K562 (cell line): ENCODE data around the gene ERGIC1. TPM values are rescaled to one million over a fixed set of nuclear protein-coding genes. Genes with fewer than 3 reads are reported as not detected.

Experiments used
- ATAC-seq: fragments of 200-7000 bp; cut with Tn5 transposase; 3 replicates; pipeline ENCODE4 v1.9.1; 2020; ENCODE audit warnings: moderate library complexity
- BruUV-seq: library from RNA; stranded (reverse); fragments of 400-500 nt; replicated peaks from 2 replicates; lab custom pipeline; 2021; lab: Mats Ljungman, UMichigan
- CTCF ChIA-PET: fragments of 300-600 bp; formaldehyde crosslinking; extraction: SDS; loops from one replicate; lab custom pipeline; 2021; ENCODE audit warnings: low intra/inter-chr PET ratio; lab: Yijun Ruan, JAX
- POLR2A ChIA-PET: fragments of 300-600, 350-650 bp; sonication (Branson Sonifier 250); formaldehyde crosslinking; extraction: SDS; loops from one replicate; lab custom pipeline; 2021; ENCODE audit warnings: antibody characterized with exemption, inconsistent platforms; lab: Yijun Ruan, JAX
- DNase-seq, 4 experiments: peaks; one replicate each; pipeline versions ENCODE4 v3.0.0 to v3.0.0-alpha.2; 2011 to 2018; ENCODE audit warnings: low spot score in 3 of 4, mixed read lengths in 3 of 4; ENCODE audit errors: extremely low read depth in 1 of 4
- FAIRE-seq: peaks from 2 replicates; lab custom pipeline; 2011; peaks lifted over from hg19 to GRCh38; lab: Jason Lieb, UNC
- H2AFZ ChIP-seq: 2 replicates; pipeline ENCODE4 v1.6.0; 2011; ENCODE audit warnings: low read depth, low read length, control low read depth, inconsistent platforms
- H3K27ac ChIP-seq: fragments of 200-600 bp; 3 replicates; pipeline ENCODE4 v1.8.0; 2011; ENCODE audit warnings: low read depth, mild to moderate bottlenecking, control low read depth, inconsistent platforms, low read length, moderate library complexity, mixed read lengths; ENCODE audit errors: extremely low read depth
- H3K27me3 ChIP-seq, 2 experiments: fragments of 300-600 bp in 1 of 2; 2 replicates in 1 of 2; 3 replicates in 1 of 2; pipeline versions ENCODE4 v1.6.0 to v1.8.0; 2011; ENCODE audit warnings: inconsistent platforms in 2 of 2, low read length in 2 of 2, mild to moderate bottlenecking in 1 of 2, mixed read lengths in 1 of 2, moderate library complexity in 1 of 2; ENCODE audit not compliant: control insufficient read depth in 2 of 2, insufficient read depth in 2 of 2
- H3K36me3 ChIP-seq: fragments of 300-600 bp; 3 replicates; pipeline ENCODE4 v1.8.0; 2011; ENCODE audit warnings: mild to moderate bottlenecking, low read length, inconsistent platforms; ENCODE audit not compliant: control insufficient read depth, insufficient read depth
- H3K4me1 ChIP-seq, 2 experiments: fragments of 200-600 bp in 1 of 2; replicated peaks in 1 of 2; 2 replicates in 1 of 2; 3 replicates in 1 of 2; pipeline versions ENCODE4 v1.5.1 to v1.8.0; 2011; ENCODE audit warnings: inconsistent platforms in 2 of 2, low read length in 2 of 2, mild to moderate bottlenecking in 1 of 2, mixed read lengths in 1 of 2, moderate library complexity in 1 of 2; ENCODE audit not compliant: control insufficient read depth in 2 of 2, insufficient read depth in 2 of 2
- H3K4me2 ChIP-seq: 2 replicates; pipeline ENCODE4 v1.6.1; 2011; ENCODE audit warnings: low read length, control low read depth, inconsistent platforms, mixed read lengths; ENCODE audit not compliant: insufficient read depth
- H3K4me3 ChIP-seq: fragments of 200-600 bp; sonication (generic), shearing (Covaris generic); 2 replicates; pipeline ENCODE4 v1.5.1; 2016; ENCODE audit warnings: control low read depth, inconsistent platforms
- H3K79me2 ChIP-seq: fragments of 200-600 bp; 3 replicates; pipeline ENCODE4 v1.8.0; 2011; ENCODE audit warnings: low read length, inconsistent platforms; ENCODE audit not compliant: control insufficient read depth, insufficient read depth
- H3K9ac ChIP-seq, 2 experiments: 2 replicates each; pipeline versions ENCODE4 v1.6.0 to v1.6.1; 2011; ENCODE audit warnings: low read depth in 2 of 2, low read length in 2 of 2, control low read depth in 1 of 2, inconsistent platforms in 1 of 2, mild to moderate bottlenecking in 1 of 2, mixed read lengths in 1 of 2; ENCODE audit not compliant: insufficient read depth in 1 of 2
- H3K9me1 ChIP-seq: one replicate; pipeline ENCODE4 v1.6.0; 2011; ENCODE audit warnings: inconsistent platforms, mild to moderate bottlenecking, low read length, moderate library complexity; ENCODE audit not compliant: control insufficient read depth, insufficient read depth
- H3K9me3 ChIP-seq: replicated peaks from 2 replicates; pipeline ENCODE4 v1.5.1; 2011; ENCODE audit warnings: low read depth, low read length, inconsistent platforms; ENCODE audit not compliant: control insufficient read depth, insufficient read depth
- H4K20me1 ChIP-seq: replicated peaks from 2 replicates; pipeline ENCODE4 v1.6.1; 2011; ENCODE audit warnings: low read length, inconsistent platforms, mixed read lengths; ENCODE audit not compliant: control insufficient read depth, insufficient read depth
- ATF7 ChIP-seq: fragments of 450-650 bp; IDR thresholded peaks from 2 replicates; pipeline ENCODE4 v1.7.1; 2014; ENCODE audit warnings: mild to moderate bottlenecking, moderate library complexity
- HDAC2 ChIP-seq: fragments of 450-650 bp; IDR thresholded peaks from 2 replicates; pipeline ENCODE4 v1.6.1; 2016; ENCODE audit warnings: mild to moderate bottlenecking
- HMGN3 ChIP-seq: IDR thresholded peaks from 2 replicates; pipeline ENCODE4 v1.6.1; 2011; ENCODE audit warnings: borderline replicate concordance, low read depth, mild to moderate bottlenecking, mixed read lengths, low read length; ENCODE audit not compliant: insufficient read length; ENCODE audit errors: extremely low read depth
- JUNB ChIP-seq: fragments of 450-650 bp; formaldehyde crosslinking; conservative IDR thresholded peaks from 2 replicates; pipeline ENCODE4 v1.4.0; 2020; ENCODE audit warnings: mild to moderate bottlenecking
- L3MBTL2 ChIP-seq: fragments of 450-650 bp; IDR thresholded peaks from 2 replicates; pipeline ENCODE4 v1.6.1; 2016; ENCODE audit warnings: mild to moderate bottlenecking, moderate library complexity
- LEF1 ChIP-seq: fragments of 450-650 bp; IDR thresholded peaks from 2 replicates; pipeline ENCODE4 v1.6.1; 2016; ENCODE audit warnings: mild to moderate bottlenecking
- MXI1 ChIP-seq: IDR thresholded peaks from 2 replicates; pipeline ENCODE4 v1.6.1; 2011; ENCODE audit warnings: low read depth, mild to moderate bottlenecking, improper control_type of control experiment, low read length
- NR2C2 ChIP-seq, 2 experiments: fragments of 200-800 bp in 1 of 2; sonication (Bioruptor generic) in 1 of 2; sonication (generic) in 1 of 2; formaldehyde crosslinking in 1 of 2; IDR thresholded peaks; 2 replicates each; pipeline versions ENCODE4 v1.6.1 to v1.8.0; 2016 to 2022; ENCODE audit warnings: mild to moderate bottlenecking in 1 of 2, missing compliant biosample characterization in 1 of 2, missing genetic modification characterization in 1 of 2, missing genetic modification reagents in 1 of 2
- PTTG1 ChIP-seq: fragments of 450-650 bp; IDR thresholded peaks from 2 replicates; pipeline ENCODE4 v1.6.1; 2016; ENCODE audit warnings: low read depth, mild to moderate bottlenecking, missing genetic modification characterization, missing compliant biosample characterization
- RBBP5 ChIP-seq: fragments of 200-600 bp; sonication (generic); IDR thresholded peaks from 2 replicates; pipeline ENCODE4 v1.6.1; 2012; ENCODE audit warnings: borderline replicate concordance, mild to moderate bottlenecking, low read length, control low read depth, inconsistent platforms; ENCODE audit not compliant: insufficient read depth, poor library complexity, severe bottlenecking
- RBFOX2 ChIP-seq: fragments of 200-400 bp; formaldehyde crosslinking; IDR thresholded peaks from 2 replicates; pipeline ENCODE4 v1.6.1; 2017; ENCODE audit warnings: low read depth, mild to moderate bottlenecking, low read length, moderate library complexity
- RUNX1 ChIP-seq: sonication (generic); IDR thresholded peaks from 2 replicates; pipeline ENCODE4 v1.6.1; 2016; ENCODE audit warnings: antibody characterized with exemption, low read depth
- SMAD3 ChIP-seq: fragments of 450-650 bp; formaldehyde crosslinking; conservative IDR thresholded peaks from 2 replicates; pipeline ENCODE4 v1.4.0; 2020; ENCODE audit warnings: mild to moderate bottlenecking
- SNAPC5 ChIP-seq: fragments of 250-450 bp; sonication (Bioruptor Pico); IDR thresholded peaks from 2 replicates; pipeline ENCODE4 v1.8.0; 2021; ENCODE audit warnings: moderate library complexity, mild to moderate bottlenecking, inconsistent platforms
- USF2 ChIP-seq: sonication (generic); formaldehyde crosslinking; IDR thresholded peaks from 2 replicates; pipeline ENCODE4 v1.5.0; 2020; ENCODE audit warnings: missing genetic modification reagents
- ZBTB17 ChIP-seq: fragments of 450-650 bp; formaldehyde crosslinking; IDR thresholded peaks from 2 replicates; pipeline ENCODE4 v1.4.0; 2020; ENCODE audit warnings: mild to moderate bottlenecking
- ZBTB7A ChIP-seq: IDR thresholded peaks from 2 replicates; pipeline ENCODE4 v1.6.1; 2011; ENCODE audit warnings: low read depth, mild to moderate bottlenecking, low read length, moderate library complexity, borderline replicate concordance; ENCODE audit not compliant: control insufficient read depth
- ZKSCAN1 ChIP-seq: fragments of 150-350 bp; IDR thresholded peaks from 2 replicates; pipeline ENCODE4 v1.6.1; 2016; ENCODE audit warnings: low read depth, low read length
- ZNF583 ChIP-seq: fragments of 250-450 bp; sonication (Bioruptor Pico); IDR thresholded peaks from 2 replicates; pipeline ENCODE4 v1.4.0; 2020
- ZNF780A ChIP-seq: fragments of 250-450 bp; sonication (Bioruptor Pico); IDR thresholded peaks from 2 replicates; pipeline ENCODE4 v1.5.0; 2021; ENCODE audit warnings: mild to moderate bottlenecking
- WGBS: fragments of 100-300 bp; shearing (Covaris generic); methylation state at CpG from one replicate; pipeline ENCODE4 v1.1.6; 2016; ENCODE audit warnings: low coverage, mixed read lengths; ENCODE audit not compliant: insufficient coverage; ENCODE audit errors: missing lambda C conversion rate; 5-methylcytosine and 5-hydroxymethylcytosine counted together
- in situ Hi-C: fragments of 300-500 bp; cut with MboI; formaldehyde crosslinking; loops from 4 replicates; pipeline ENCODE4 v1.15.0; 2018; ENCODE audit warnings: inconsistent platforms, mixed read lengths
- intact Hi-C: fragments of 100-400 bp; cut with micrococcal nuclease; formaldehyde crosslinking; loops from 2 replicates; pipeline ENCODE4 v1.14.2; 2022
- polyA plus RNA-seq, 8 experiments: library from polyadenylated mRNA; depleted of rRNA in 4 of 8; stranded (reverse) in 5 of 8; unstranded in 3 of 8; fragments of >200 nt; fragmentation: Nextera tagmentation in 2 of 8; fragmentation: Illumina TruSeq in 1 of 8; extraction: Ambion mirVana in 2 of 8; extraction: Trizol in 1 of 8; gene quantifications; 2 replicates each; pipeline versions ENCODE4 v1.2.1 to v1.2.3, GENCODE V29; 2011 to 2014; ENCODE audit warnings: inconsistent platforms in 1 of 8, missing spikeins in 1 of 8
- total RNA-seq, 7 experiments: library from RNA; depleted of rRNA in 6 of 7; stranded (reverse); fragments of >200 nt in 6 of 7; fragmentation: Illumina TruSeq in 2 of 7; extraction: Trizol in 2 of 7; gene quantifications; 2 replicates each; pipeline versions ENCODE4 v1.2.1 to v1.2.3, GENCODE V29; 2011 to 2021; ENCODE audit warnings: low replicate concordance in 1 of 7

Gene ERGIC1
- total and polyA plus RNA-seq, 9 of the 15 experiments (the other 6 are each of a cell fraction or from before 2014, with no cell fraction given): 5.5 to 68.4 (median 36.4) TPM

- Histone ChIP-seq H3K4me3 (peak overlapping the region; percentile 71), H3K36me3 (peaks cover 7% of the 10 kb centered on the region; the same call in 2 of the 3 replicates), H3K9me1 (no peaks in the 10 kb centered on the region), H3K9me3 (no peaks in the 10 kb centered on the region), H3K79me2 (peaks cover 17% of the 10 kb centered on the region), H3K27me3 (no peaks in the 10 kb centered on the region), H3K9ac (peak overlapping the region; percentile 64 to 93; a peak in 3 of 4 replicates), H3K4me1 (peaks cover 12 to 33% of the 10 kb centered on the region in 2 experiments), H3K27ac (peak overlapping the region; percentile 70; the same call in 2 of the 3 replicates), H2AFZ (peak overlapping the region; percentile 73), H3K4me2 (peak overlapping the region; percentile 85), H4K20me1 (no peaks in the 10 kb centered on the region)
- in situ Hi-C loops (no loop called here), intact Hi-C loops (no loop called here)
- POLR2A ChIA-PET: interaction anchor here (0.6 to 3.3 kb wide), 3 partner anchors 10 to 65 kb away, joined by 3 to 17 read pairs (median 4); no protein-coding TSS in a partner anchor
- no TSS peak for BruUV-seq
- WGBS: 4% methylated on average over 6 of the region's 32 CpGs
- DNase-seq (peak in 1 of 4 experiments; percentile 54), ATAC-seq (peak; percentile 51), FAIRE-seq (no peak)
- CTCF ChIA-PET: interaction anchor here (1.4 kb wide), 1 partner anchor 63 kb away, joined by 6 read pairs; the partner anchor contains the start of gene DUSP1
- no peak for TF ChIP-seq ZNF780A
- no peak for TF ChIP-seq PTTG1 (tag)
- TF ChIP-seq RUNX1: no peak
- TF ChIP-seq MXI1: 0 out of 2 replicates have a peak, but pooled peaks have one; percentile 12
- TF ChIP-seq RBFOX2: 0 out of 2 replicates have a peak, but pooled peaks have one; percentile 11
- TF ChIP-seq USF2 (CRISPR knock-in tag): no peak
- no peak for TF ChIP-seq ZKSCAN1
- TF ChIP-seq ZBTB17: no peak
- no peak for TF ChIP-seq HDAC2
- TF ChIP-seq NR2C2 (CRISPR knock-in tag; IDR thresholded peaks at IDR 0.05): no peak
- TF ChIP-seq NR2C2 (tag; IDR thresholded peaks at IDR 0.05): peak; percentile 17
- TF ChIP-seq SNAPC5 (CRISPR knock-in tag): no peak
- peak; percentile 34 for TF ChIP-seq HMGN3
- TF ChIP-seq ZBTB7A: peak; percentile 59; the same call in 1 of the 2 replicates
- no peak for TF ChIP-seq JUNB (CRISPR knock-in tag)
- TF ChIP-seq LEF1: no peak
- no peak for TF ChIP-seq ZNF583 (CRISPR knock-in tag)
- no peak for TF ChIP-seq RBBP5
- 0 out of 2 replicates have a peak, but pooled peaks have one; percentile 35 for TF ChIP-seq L3MBTL2
- no peak for TF ChIP-seq SMAD3
- no peak for TF ChIP-seq ATF7
Measured at GRCh38 chr5:172834415-172835289, 601 bp downstream of the ERGIC1 start.
